ENCODE measurements around the gene MMEL1.

DNA sequence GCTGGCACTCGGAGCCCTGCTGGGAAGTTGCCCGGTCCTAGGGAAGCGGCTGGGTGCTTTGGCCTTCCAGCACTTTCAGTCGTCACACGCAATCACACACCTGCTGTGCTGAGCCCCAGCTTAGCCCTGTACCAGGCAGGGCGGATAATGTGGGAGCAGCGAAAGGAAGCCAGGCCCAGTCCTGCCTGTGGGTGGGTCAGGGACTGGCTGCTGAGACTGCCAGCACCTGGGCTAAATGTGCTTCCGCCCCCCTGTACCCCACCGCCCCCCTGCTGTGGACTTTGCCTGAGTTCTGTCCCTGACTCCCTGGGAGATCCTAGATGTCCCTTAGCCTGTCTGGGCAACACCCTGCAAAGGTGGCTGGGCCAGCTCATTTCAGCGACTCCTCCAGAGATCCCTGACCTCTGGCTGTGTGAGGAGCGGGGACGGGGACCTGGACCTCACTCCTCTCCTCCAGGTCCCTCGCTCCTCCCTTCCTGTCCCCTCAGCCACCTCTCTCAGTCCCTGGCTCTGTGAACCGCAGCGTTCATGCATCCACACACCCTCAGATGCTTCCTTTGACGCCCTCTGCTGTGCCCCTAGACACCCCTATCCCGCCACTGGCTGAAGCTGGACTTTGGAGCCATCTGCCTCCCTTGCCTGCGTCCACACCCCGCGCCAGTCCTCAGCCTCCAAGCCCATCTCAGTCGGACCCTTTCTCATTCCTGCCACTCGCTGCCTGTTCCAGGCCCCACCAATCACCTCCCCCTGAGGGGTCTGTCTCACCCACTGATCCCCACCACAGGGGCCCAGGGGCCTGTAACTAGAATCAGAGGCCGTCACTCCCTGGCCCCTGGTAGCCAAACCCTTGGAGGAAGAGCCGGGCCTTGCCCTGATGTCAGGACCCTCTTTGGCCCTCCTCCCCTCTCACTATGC is 1.4 kb downstream of the MMEL1 start:
- TF ChIP-seq, protein P1, sequence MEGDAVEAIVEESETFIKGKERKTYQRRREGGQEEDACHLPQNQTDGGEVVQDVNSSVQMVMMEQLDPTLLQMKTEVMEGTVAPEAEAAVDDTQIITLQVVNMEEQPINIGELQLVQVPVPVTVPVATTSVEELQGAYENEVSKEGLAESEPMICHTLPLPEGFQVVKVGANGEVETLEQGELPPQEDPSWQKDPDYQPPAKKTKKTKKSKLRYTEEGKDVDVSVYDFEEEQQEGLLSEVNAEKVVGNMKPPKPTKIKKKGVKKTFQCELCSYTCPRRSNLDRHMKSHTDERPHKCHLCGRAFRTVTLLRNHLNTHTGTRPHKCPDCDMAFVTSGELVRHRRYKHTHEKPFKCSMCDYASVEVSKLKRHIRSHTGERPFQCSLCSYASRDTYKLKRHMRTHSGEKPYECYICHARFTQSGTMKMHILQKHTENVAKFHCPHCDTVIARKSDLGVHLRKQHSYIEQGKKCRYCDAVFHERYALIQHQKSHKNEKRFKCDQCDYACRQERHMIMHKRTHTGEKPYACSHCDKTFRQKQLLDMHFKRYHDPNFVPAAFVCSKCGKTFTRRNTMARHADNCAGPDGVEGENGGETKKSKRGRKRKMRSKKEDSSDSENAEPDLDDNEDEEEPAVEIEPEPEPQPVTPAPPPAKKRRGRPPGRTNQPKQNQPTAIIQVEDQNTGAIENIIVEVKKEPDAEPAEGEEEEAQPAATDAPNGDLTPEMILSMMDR (IDR thresholded peaks at IDR 0.05; ENCODE audit: poor library complexity), result no peak
- TF ChIP-seq EZH2 (IDR thresholded peaks at IDR 0.05; ENCODE audit: borderline replicate concordance) (no peak), EZH2phosphoT487 (IDR thresholded peaks at IDR 0.05; ENCODE audit: low read depth, severe bottlenecking, unreplicated experiment) (no peak)

All from hepatocyte (in vitro differentiated cells).